DMS153 (cell line): Measurements from ENCODE around the gene DYDC2.
"Not testable (repeated sequence)": the region's sequence is repeated elsewhere in the genome, so short reads cannot be mapped to it uniquely, and the experiment has no call there.

Experiments
- DNase-seq: peaks from one replicate; lab custom pipeline; 2025; lab: John Stamatoyannopoulos, UW

The DYDC2 gene

DNA sequence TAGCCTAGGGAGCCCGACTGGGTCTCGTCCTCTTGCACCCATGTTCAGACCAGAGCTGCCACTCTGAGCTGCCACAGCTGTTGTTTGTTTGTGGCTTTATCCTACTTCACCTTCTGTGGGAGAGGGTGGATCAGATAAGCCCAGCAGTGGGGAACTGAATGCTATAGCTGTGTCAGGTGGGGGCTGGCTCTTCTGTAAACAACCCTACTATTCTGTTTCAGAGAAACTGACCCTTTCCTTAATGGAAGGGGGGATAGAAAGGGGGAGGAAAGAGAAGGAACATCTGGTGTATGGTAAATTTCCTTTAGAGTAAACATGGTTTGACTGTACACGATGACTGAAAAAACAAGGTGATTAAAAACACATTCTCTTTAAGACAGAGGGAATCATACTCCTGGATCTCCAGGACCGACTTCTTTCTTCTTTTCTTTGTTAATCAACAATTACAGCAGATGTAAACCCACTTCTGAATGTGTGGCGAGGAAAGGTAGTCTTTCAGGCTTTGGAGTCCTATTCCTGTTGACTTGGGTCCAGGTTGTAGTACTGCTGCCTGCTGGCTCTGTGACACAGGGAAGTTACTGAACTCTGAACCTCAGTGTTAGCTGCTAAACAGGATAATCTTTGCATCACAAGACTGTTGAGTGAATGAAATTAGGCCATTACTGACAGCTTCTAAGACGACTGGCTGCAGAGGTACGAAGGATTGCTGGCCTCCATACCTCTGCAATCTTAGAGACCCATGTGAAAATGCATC is 57.7 kb downstream of the DYDC2 start:
- no peak for DNase-seq

- no peak for DNase-seq
Observed at GRCh38 chr10:80415734-80416478, 59.3 kb downstream of the DYDC2 start.

DNA sequence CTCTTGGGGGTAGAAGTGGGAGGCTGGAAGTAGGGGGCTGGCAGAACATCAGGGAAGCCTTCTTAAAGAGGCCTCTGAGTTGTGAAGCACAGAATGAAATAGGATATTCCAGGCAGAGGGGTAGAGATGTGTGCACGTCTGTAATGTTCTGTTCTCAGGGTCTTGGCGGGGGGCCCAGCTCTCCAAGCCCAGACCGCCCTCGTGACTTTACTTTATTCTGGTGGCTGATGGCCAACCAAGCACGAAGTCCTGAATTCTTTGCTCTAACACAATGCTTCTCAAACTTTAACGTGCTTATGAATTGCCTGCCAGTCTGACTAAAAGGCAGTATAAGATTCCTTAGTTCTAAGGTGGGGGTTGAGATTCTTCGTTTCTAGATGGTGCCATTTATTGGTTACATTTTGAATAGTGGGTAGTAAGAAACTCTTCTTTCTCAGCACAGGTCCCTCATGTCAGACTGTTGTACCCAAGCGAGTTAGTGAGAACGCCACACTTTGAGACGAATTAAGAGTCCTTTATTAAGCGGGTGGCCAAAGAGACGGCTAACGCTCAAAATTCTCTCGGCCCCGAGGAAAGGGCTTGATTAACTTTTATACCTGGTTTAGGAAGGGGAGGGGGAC is 60.0 kb downstream of the DYDC2 start:
- no peak for DNase-seq

DNA sequence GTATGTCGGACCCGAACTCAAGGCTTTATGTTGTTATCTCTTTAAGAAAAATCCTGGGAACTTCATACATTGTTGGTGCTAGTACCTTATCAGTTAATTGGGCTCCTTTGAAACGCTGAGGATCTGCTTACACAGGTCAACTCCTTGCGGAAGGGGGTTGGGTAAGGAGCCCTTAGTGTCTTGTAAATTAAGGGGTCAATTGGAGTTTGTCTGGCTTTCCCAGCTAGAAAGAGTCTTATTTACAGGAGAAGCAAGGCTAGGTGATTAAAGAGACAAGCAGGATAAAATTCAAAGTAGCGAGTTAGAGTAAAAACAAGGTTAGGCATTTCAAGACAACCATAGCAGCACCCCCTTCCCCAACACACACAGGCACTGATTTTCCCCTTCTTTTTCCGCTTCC is 60.7 kb downstream of the DYDC2 start:
- DNase-seq: not testable (repeated sequence)
